ENCODE results near the gene GNB1L. TPM values are rescaled to one million over a fixed set of nuclear protein-coding genes. Genes with fewer than 3 reads are reported as not detected.

GNB1L gene
- total and polyA plus RNA-seq, 9 of the 15 experiments (the other 6 are each of a cell fraction or from before 2014, with no cell fraction given) = 0.56 to 50.5 (median 10.2) TPM

DNA sequence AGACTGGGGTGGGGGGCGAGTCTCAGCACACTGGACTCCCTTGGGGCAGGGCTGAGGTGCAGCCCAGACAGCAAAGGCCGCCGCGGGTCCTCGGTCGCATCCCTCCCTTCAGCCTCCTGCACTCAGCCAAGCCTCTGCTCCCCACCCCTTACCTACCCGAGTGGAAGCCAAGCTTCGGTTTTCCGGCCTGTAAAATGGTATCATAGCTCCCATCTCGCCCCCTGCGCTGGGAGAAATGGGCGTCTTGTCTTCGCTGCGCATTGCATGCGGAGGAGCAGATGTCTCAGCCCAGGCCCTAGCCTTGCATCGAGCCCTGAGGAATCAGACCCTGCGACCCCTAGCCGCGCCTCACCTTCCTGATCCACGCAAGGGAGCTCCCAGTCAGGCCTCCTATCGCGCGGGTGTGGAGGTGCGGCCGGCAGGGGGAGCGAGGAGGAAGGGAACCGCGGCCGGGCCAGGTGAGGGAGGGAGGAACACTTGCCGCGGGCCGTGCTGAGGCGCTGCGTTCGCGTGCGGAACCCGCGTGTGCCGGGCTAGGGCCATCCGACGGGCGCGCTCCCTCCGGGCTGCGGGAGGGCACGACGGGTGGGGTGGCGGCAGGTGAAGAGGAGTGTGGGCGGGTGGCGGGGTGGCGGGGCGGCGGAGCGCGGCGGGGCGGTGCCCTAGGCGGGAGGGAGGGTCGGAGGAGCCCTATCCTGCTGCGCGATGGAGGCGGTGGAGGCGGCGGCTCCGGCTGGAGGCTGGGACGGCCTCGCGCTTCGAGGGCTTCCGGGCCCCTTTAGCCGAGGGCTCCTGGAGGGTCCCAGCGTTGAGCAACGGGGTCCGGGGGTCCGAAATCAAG lies 98.2 kb downstream of the GNB1L start (continued):
- TF ChIP-seq, protein P1, sequence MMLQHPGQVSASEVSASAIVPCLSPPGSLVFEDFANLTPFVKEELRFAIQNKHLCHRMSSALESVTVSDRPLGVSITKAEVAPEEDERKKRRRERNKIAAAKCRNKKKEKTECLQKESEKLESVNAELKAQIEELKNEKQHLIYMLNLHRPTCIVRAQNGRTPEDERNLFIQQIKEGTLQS (IDR thresholded peaks at IDR 0.05) = no peak
- TF ChIP-seq, protein P1 (CRISPR knock-in tag; conservative IDR thresholded peaks at IDR 0.05) = 0 out of 2 replicates have a peak, but pooled peaks have one; percentile 23
- TF ChIP-seq ZNF778 (CRISPR knock-in tag; IDR thresholded peaks at IDR 0.05) = no peak
- TF ChIP-seq, protein P2, sequence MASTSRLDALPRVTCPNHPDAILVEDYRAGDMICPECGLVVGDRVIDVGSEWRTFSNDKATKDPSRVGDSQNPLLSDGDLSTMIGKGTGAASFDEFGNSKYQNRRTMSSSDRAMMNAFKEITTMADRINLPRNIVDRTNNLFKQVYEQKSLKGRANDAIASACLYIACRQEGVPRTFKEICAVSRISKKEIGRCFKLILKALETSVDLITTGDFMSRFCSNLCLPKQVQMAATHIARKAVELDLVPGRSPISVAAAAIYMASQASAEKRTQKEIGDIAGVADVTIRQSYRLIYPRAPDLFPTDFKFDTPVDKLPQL (IDR thresholded peaks at IDR 0.05; ENCODE audit: extremely low read depth, insufficient read length) = no peak
- no peak for TF ChIP-seq KDM1A (IDR thresholded peaks at IDR 0.05)
- no peak for TF ChIP-seq FOSL1 (tag; conservative IDR thresholded peaks at IDR 0.05)
- no peak for TF ChIP-seq ZFP1 (CRISPR knock-in tag; IDR thresholded peaks at IDR 0.05)
- no peak for TF ChIP-seq ZNF436 (CRISPR knock-in tag; IDR thresholded peaks at IDR 0.05)
- TF ChIP-seq KDM4B (IDR thresholded peaks at IDR 0.05; ENCODE audit: borderline replicate concordance in 2 of 2, low read depth in 1 of 2) = peak in 1 of 2 experiments; percentile 50; a peak in 1 of 4 replicates
- TF ChIP-seq ZNF133 (CRISPR knock-in tag; IDR thresholded peaks at IDR 0.05) = no peak
- no peak for TF ChIP-seq RBM25 (IDR thresholded peaks at IDR 0.05; ENCODE audit: low read depth, low read length, severe bottlenecking)
- TF ChIP-seq WHSC1 (IDR thresholded peaks at IDR 0.05; ENCODE audit: low read length) = no peak
- no peak for TF ChIP-seq MECOM (CRISPR knock-in tag; IDR thresholded peaks at IDR 0.05)
- TF ChIP-seq PYGO2 (tag; IDR thresholded peaks at IDR 0.05) = no peak
- TF ChIP-seq LCOR (CRISPR knock-in tag; IDR thresholded peaks at IDR 0.05) = no peak
- TF ChIP-seq BRF1 (IDR thresholded peaks at IDR 0.05; ENCODE audit: borderline replicate concordance, extremely low read depth, insufficient read length) = no peak
- peak; percentile 48 for TF ChIP-seq HNRNPK (IDR thresholded peaks at IDR 0.05; ENCODE audit: low read depth, low read length, poor library complexity, severe bottlenecking)
- TF ChIP-seq, protein P3, sequence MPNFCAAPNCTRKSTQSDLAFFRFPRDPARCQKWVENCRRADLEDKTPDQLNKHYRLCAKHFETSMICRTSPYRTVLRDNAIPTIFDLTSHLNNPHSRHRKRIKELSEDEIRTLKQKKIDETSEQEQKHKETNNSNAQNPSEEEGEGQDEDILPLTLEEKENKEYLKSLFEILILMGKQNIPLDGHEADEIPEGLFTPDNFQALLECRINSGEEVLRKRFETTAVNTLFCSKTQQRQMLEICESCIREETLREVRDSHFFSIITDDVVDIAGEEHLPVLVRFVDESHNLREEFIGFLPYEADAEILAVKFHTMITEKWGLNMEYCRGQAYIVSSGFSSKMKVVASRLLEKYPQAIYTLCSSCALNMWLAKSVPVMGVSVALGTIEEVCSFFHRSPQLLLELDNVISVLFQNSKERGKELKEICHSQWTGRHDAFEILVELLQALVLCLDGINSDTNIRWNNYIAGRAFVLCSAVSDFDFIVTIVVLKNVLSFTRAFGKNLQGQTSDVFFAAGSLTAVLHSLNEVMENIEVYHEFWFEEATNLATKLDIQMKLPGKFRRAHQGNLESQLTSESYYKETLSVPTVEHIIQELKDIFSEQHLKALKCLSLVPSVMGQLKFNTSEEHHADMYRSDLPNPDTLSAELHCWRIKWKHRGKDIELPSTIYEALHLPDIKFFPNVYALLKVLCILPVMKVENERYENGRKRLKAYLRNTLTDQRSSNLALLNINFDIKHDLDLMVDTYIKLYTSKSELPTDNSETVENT (CRISPR knock-in tag; IDR thresholded peaks at IDR 0.05) = no peak; the same call in 1 of the 2 replicates
- no peak for TF ChIP-seq ZNF12 (CRISPR knock-in tag; IDR thresholded peaks at IDR 0.05)
- peak; percentile 42; the same call in 1 of the 2 replicates for TF ChIP-seq PRMT5 (CRISPR knock-in tag; IDR thresholded peaks at IDR 0.05)
- TF ChIP-seq, protein P4, sequence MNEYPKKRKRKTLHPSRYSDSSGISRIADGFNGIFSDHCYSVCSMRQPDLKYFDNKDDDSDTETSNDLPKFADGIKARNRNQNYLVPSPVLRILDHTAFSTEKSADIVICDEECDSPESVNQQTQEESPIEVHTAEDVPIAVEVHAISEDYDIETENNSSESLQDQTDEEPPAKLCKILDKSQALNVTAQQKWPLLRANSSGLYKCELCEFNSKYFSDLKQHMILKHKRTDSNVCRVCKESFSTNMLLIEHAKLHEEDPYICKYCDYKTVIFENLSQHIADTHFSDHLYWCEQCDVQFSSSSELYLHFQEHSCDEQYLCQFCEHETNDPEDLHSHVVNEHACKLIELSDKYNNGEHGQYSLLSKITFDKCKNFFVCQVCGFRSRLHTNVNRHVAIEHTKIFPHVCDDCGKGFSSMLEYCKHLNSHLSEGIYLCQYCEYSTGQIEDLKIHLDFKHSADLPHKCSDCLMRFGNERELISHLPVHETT (CRISPR knock-in tag; conservative IDR thresholded peaks at IDR 0.05 in 1 of 2, IDR thresholded peaks at IDR 0.05 in 1 of 2) = no peak
- no peak for TF ChIP-seq TAF9B (IDR thresholded peaks at IDR 0.05; ENCODE audit: partially characterized antibody)
- TF ChIP-seq HDAC8 (tag; IDR thresholded peaks at IDR 0.05) = peak; percentile 71; the same call in 1 of the 2 replicates
